GM12891 (cell line): ENCODE measurements around the gene TPD52L2.
"Not testable (repeated sequence)": the region's sequence is repeated elsewhere in the genome, so short reads cannot be mapped to it uniquely, and the experiment has no call there.

ENCODE experiments used
- DNase-seq: peaks from one replicate; pipeline ENCODE4 v3.0.0; 2011; ENCODE audit warnings: low spot score; ENCODE audit not compliant: insufficient read length
- FAIRE-seq: peaks from 2 replicates; lab custom pipeline; 2011; peaks lifted over from hg19 to GRCh38; lab: Jason Lieb, UNC
- PAX5 ChIP-seq: IDR thresholded peaks from 2 replicates; pipeline ENCODE4 v1.6.1; 2011; ENCODE audit warnings: low read length, moderate library complexity, mild to moderate bottlenecking; ENCODE audit not compliant: insufficient read depth, severe bottlenecking
- POLR2A ChIP-seq: IDR thresholded peaks from 2 replicates; pipeline ENCODE4 v1.6.1; 2011; ENCODE audit warnings: low read depth, low read length, control low read depth
- POLR2AphosphoS5 ChIP-seq: IDR thresholded peaks from 2 replicates; pipeline ENCODE4 v1.6.1; 2011; ENCODE audit warnings: low read depth, low read length, control low read depth
- POU2F2 ChIP-seq: IDR thresholded peaks from 2 replicates; pipeline ENCODE4 v1.6.1; 2011; ENCODE audit warnings: low read depth, mild to moderate bottlenecking, control low read depth, low read length, moderate library complexity
- SPI1 ChIP-seq: IDR thresholded peaks from 2 replicates; pipeline ENCODE4 v1.6.1; 2011; ENCODE audit warnings: low read depth, low read length, control low read depth
- TAF1 ChIP-seq: IDR thresholded peaks from 2 replicates; pipeline ENCODE4 v1.6.1; 2011; ENCODE audit warnings: low read depth, low read length, control low read depth

The TPD52L2 gene

GRCh38 chr20:63897978-63898561 lies 33.0 kb downstream of the TPD52L2 start:
- FAIRE-seq (no peak), DNase-seq (no peak)
- no peak for TF ChIP-seq PAX5
- TF ChIP-seq SPI1 = no peak
- TF ChIP-seq POLR2A = no peak
- TF ChIP-seq POU2F2 = no peak
- TF ChIP-seq TAF1 = no peak
- no peak for TF ChIP-seq POLR2AphosphoS5

GRCh38 chr20:63898882-63899558 lies 34.0 kb downstream of the TPD52L2 start:
- TF ChIP-seq POLR2AphosphoS5 (no peak), PAX5 (no peak), POU2F2 (no peak)
- FAIRE-seq = no peak
- DNase-seq = no peak

- FAIRE-seq = no peak
Measured at GRCh38 chr20:63900413-63900812, 35.3 kb downstream of the TPD52L2 start.

GRCh38 chr20:63903796-63904561 lies 38.9 kb downstream of the TPD52L2 start:
- DNase-seq = no peak
- FAIRE-seq = no peak
- no peak for TF ChIP-seq PAX5
- TF ChIP-seq POU2F2 = no peak
- no peak for TF ChIP-seq TAF1
- no peak for TF ChIP-seq SPI1
- no peak for TF ChIP-seq POLR2A
- TF ChIP-seq POLR2AphosphoS5 = no peak

More at GRCh38 chr20:63900413-63900812, 35.3 kb downstream of the TPD52L2 start:
- no peak for DNase-seq
- no peak for TF ChIP-seq POLR2A
- no peak for TF ChIP-seq PAX5
- no peak for TF ChIP-seq SPI1

- FAIRE-seq (no peak), DNase-seq (no peak)
- no peak for TF ChIP-seq PAX5
- no peak for TF ChIP-seq TAF1
- TF ChIP-seq POLR2AphosphoS5 = no peak
- no peak for TF ChIP-seq POU2F2
- no peak for TF ChIP-seq POLR2A
- no peak for TF ChIP-seq SPI1
Measured at GRCh38 chr20:63908008-63908682, 43.1 kb downstream of the TPD52L2 start.

GRCh38 chr20:63911176-63911575 lies 46.1 kb downstream of the TPD52L2 start:
- DNase-seq (no peak), FAIRE-seq (no peak)
- TF ChIP-seq PAX5 (no peak), POU2F2 (no peak), TAF1 (no peak), SPI1 (no peak), POLR2A (no peak), POLR2AphosphoS5 (no peak)

GRCh38 chr20:63913768-63914167 lies 48.7 kb downstream of the TPD52L2 start:
- TF ChIP-seq TAF1 (no peak), POLR2A (no peak), POU2F2 (no peak), SPI1 (no peak), PAX5 (no peak), POLR2AphosphoS5 (no peak)
- FAIRE-seq (no peak), DNase-seq (no peak)

- no peak for DNase-seq
- TF ChIP-seq SPI1 (no peak), POLR2AphosphoS5 (no peak), PAX5 (no peak), TAF1 (no peak), POU2F2 (no peak), POLR2A (no peak)
- FAIRE-seq = no peak
Measured at GRCh38 chr20:63915471-63915870, 50.4 kb downstream of the TPD52L2 start.

GRCh38 chr20:63916371-63916939 lies 51.4 kb downstream of the TPD52L2 start:
- DNase-seq, FAIRE-seq: not testable (repeated sequence)

- TF ChIP-seq POLR2AphosphoS5 (no peak), POU2F2 (peak; percentile 91)
- FAIRE-seq = peak; percentile 91
- DNase-seq = no peak
Measured at GRCh38 chr20:63917811-63918210, 52.7 kb downstream of the TPD52L2 start.
